K562 treated with DMSO at 1 percent for 48 hours (cell line): ENCODE results near the gene CLCNKA. TPM values are rescaled to one million over a fixed set of nuclear protein-coding genes. Genes with fewer than 3 reads are reported as not detected.

Experiments used
- total RNA-seq: library from RNA; unstranded; fragments of 300-600 nt; gene quantifications from 2 replicates; pipeline ENCODE4 v1.2.3, GENCODE V29; 2022; ENCODE audit warnings: low replicate concordance; ENCODE audit errors: extremely low read depth

The CLCNKA gene
- not detected in 2 replicates for total RNA-seq

DNA sequence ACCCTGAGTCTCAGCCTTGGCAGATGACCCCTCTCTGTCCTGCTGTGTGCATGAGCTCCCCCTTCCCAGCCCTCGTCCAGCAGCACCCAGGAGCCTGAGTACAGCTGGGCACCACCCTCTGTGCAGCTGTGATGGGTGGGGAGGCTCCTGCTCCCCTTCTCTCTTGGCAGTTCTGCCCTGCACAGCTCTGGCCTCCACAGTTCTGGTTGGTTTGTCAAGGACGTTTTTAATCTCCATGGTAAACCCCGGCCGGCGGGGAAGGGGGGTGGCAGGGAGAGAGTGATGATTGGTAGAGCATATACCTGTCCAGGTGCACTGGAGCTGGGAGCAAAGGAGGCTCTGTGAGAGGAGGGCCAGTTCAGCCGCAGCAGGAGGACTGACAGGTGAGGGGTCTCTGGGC lies at the start of gene CLCNKA:
Gene CLCNKA (plus strand): TSS at position 356 of the 400 bp plus-strand sequence. CDS start 584 bp downstream, outside the sequence.

DNA sequence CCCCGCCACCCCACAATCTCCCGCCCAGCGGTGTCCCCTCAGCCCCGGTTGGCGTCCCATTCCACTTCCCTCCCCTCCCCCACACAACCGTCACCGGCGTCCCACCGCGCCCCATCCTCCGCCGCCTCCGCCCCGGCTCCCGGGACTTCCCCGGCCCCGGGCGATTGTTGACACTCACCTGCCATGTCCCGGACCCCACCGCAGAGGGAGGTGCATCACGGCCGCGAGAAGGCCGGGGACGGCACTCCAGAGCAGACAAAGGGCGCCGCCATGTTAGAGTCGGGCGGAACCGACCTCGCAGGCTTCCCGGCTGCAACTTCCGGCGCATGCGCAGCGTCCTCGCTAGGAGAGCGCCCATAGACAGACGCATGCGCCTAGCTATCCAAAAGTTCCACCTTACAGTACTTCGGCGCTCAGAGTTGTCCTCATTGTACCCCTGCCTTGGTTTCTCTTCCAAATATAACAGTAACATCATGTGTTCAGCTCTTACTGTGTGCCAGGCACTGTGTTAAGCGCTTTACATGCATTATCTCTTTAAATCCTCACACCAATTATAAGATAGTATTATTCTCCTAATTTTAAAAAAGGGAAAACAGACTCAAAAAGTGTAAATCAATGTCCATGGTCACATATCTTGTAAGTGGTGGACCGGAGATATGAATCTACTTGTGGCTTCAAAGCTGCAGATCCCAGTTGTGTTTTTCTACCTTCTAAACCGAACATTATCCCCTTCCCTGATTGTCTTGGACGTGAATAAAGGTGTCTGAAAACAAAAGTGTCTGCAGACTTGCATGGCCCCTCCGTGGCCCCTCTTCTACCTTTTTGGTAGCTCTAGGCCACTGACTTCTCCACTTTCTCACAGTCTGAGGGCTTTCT lies 45.8 kb upstream of the CLCNKA start, which contains the start of gene ZBTB17:
Gene ZBTB17 (minus strand): TSS at position 297 of the 876 bp plus-strand sequence. CDS start 27,606 bp downstream, outside the sequence.

DNA sequence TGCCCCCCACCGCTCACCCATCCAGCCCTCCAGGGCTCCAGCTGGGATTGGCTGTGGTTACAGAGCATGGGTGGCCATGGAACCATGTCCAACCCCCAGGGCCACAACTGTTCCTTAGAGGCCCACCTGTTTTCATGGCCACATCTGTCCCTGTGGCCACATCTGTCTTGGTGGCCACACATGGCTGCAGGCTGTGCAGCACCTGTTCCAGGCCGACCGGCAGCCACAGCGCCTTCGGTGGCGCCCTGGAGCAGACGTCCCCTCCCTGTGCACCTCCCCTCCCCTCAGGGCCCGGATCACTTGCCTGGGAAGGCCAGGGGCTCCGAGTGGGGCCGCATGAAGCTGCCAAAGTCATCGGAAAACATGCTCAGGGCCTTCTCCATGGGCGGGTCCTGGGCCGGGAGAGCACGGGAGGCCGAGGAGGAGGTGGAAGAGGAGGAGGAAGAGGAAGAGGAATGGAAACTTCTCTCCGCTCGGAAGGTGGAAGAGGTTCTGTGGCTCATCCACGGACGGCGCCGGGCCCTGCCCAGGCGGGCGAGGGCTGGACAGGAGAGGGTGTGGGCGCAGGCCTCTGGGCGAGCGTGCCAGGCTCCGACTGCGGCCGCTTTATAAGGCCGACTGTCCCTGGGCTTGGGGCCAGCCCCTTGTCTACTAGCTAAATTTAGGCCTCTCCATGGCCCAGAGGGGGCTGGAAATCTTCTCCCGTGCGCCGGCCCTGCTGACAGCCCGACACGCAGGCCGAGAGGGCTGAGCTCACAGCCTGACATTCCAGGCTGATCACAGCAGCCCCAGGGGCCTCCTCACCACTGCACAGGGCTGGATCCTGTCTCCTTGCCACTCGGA lies 4.2 kb upstream of the CLCNKA start, which contains the start of gene HSPB7:
Gene HSPB7 (minus strand): TSS at position 583 of the 843 bp plus-strand sequence. CDS start 80 bp downstream, at position 503.

GRCh38 chr1:16043521-16043920 lies 21.7 kb downstream of the CLCNKA start, which contains the start of gene CLCNKB:
Gene CLCNKB, plus strand, starts transcription at chr1:16043782. Its CDS starts 711 bp downstream, at chr1:16044493.

DNA sequence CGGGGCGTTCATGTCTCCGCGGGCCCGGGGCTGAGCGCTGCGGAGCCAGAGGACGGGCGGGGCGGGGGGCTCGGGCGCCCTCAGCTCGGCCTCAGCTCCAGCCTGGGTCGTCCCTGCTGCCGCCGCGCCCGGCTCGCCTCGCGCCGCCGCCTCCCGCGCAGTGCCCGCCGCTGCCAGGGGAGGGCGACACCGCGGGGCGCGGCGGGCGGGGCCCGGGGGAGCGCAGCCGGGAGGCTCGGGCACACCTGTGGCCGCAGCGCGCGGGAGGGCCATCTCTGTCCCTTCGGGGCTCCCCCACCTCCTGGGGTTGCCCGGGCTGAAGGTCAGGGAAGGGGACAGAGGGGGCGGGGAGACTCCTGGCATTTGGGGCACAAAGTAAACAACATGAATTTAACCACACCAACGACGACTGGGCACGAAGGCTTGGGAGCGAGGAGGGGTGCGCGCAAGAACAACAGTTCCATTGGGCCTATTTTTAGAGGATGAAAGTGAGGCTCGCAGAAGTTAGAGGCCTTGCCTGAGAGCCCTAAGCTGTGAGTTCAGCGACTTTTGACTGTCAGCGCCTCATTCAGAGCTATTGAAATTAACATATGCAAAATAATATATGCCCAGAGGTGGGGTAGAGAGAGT lies 51.8 kb downstream of the CLCNKA start, which contains the start of gene FAM131C:
Gene FAM131C (minus strand): TSS at position 162 of the 630 bp plus-strand sequence. CDS start 209 bp downstream, outside the sequence.

Other genes starting within 250 kb of the CLCNKA start
- not detected in 2 replicates for gene UQCRHL, start 214.4 kb upstream of the CLCNKA start, total RNA-seq
- gene SPEN, start 174.3 kb upstream of the CLCNKA start, total RNA-seq = not detected in 2 replicates
- not detected in 2 replicates for gene ZBTB17, start 45.9 kb upstream of the CLCNKA start, total RNA-seq
- gene SRARP, start 17.8 kb upstream of the CLCNKA start, total RNA-seq = not detected in 2 replicates
- not detected in 2 replicates for gene HSPB7, start 4.0 kb upstream of the CLCNKA start, total RNA-seq
- not detected in 2 replicates for gene CLCNKB, start 21.7 kb downstream of the CLCNKA start, total RNA-seq
- not detected in 2 replicates for gene FAM131C, start 51.6 kb downstream of the CLCNKA start, total RNA-seq
- gene EPHA2, start 134.0 kb downstream of the CLCNKA start, total RNA-seq = not detected in 2 replicates
- not detected in 2 replicates for gene ARHGEF19, start 190.6 kb downstream of the CLCNKA start, total RNA-seq
- not detected in 2 replicates for gene CPLANE2, start 215.1 kb downstream of the CLCNKA start, total RNA-seq